IMR-90 (cell line): ENCODE results near the gene SLCO3A1. TPM values are rescaled to one million over a fixed set of nuclear protein-coding genes. Genes with fewer than 3 reads are reported as not detected.

ENCODE experiments used
- ATAC-seq: fragments of 200-7000 bp; cut with Tn5 transposase; 2 replicates; pipeline ENCODE4 v1.9.1; 2020; ENCODE audit warnings: low read depth, mild to moderate bottlenecking, moderate library complexity
- BruUV-seq: library from RNA; stranded (reverse); fragments of 400-500 nt; replicated peaks from 2 replicates; lab custom pipeline; 2021; lab: Mats Ljungman, UMichigan
- CTCF ChIA-PET: fragments of 300-600 bp; formaldehyde crosslinking; extraction: SDS; loops from one replicate; lab custom pipeline; 2021; ENCODE audit warnings: antibody characterized with exemption; lab: Yijun Ruan, JAX
- POLR2A ChIA-PET: fragments of 300-600 bp; sonication (Branson Sonifier 250); formaldehyde crosslinking; loops from one replicate; lab custom pipeline; 2022; ENCODE audit warnings: antibody characterized with exemption; ENCODE audit not compliant: unreplicated experiment; lab: Charles Lee
- DNase-seq: peaks from one replicate; pipeline ENCODE4 v3.0.0; 2013
- H2AFZ ChIP-seq: replicated peaks from 2 replicates; pipeline ENCODE3; 2013; ENCODE audit warnings: low read length, mild to moderate bottlenecking; ENCODE audit not compliant: poor library complexity
- H2AK5ac ChIP-seq: 2 replicates; pipeline ENCODE4 v1.6.1; 2013; ENCODE audit warnings: low read depth, low read length, inconsistent platforms
- H2AK9ac ChIP-seq: replicated peaks from 2 replicates; pipeline ENCODE3; 2013; ENCODE audit warnings: mild to moderate bottlenecking, low read depth, low read length, moderate library complexity; ENCODE audit not compliant: poor library complexity
- H2BK120ac ChIP-seq: 2 replicates; pipeline ENCODE4 v1.6.1; 2013; ENCODE audit warnings: low read depth, low read length, inconsistent platforms
- H2BK15ac ChIP-seq: 3 replicates; pipeline ENCODE4 v1.6.1; 2013; ENCODE audit warnings: low read depth, low read length, inconsistent platforms
- H2BK20ac ChIP-seq: 2 replicates; pipeline ENCODE4 v1.6.1; 2013; ENCODE audit warnings: low read depth, mild to moderate bottlenecking, inconsistent platforms, low read length, moderate library complexity
- H2BK5ac ChIP-seq: 2 replicates; pipeline ENCODE4 v1.6.1; 2013; ENCODE audit warnings: mild to moderate bottlenecking, low read depth, low read length, inconsistent platforms; ENCODE audit not compliant: poor library complexity, severe bottlenecking
- H3K14ac ChIP-seq: replicated peaks from 2 replicates; pipeline ENCODE4 v1.6.1; 2013; ENCODE audit warnings: low read depth, low read length, inconsistent platforms
- H3K18ac ChIP-seq: 2 replicates; pipeline ENCODE4 v1.6.1; 2013; ENCODE audit warnings: low read depth, low read length, control low read depth
- H3K23ac ChIP-seq: 2 replicates; pipeline ENCODE4 v1.6.1; 2013; ENCODE audit warnings: low read depth, low read length, inconsistent platforms
- H3K27ac ChIP-seq: 2 replicates; pipeline ENCODE4 v1.5.1; 2013; ENCODE audit warnings: mild to moderate bottlenecking, control low read depth, low read length; ENCODE audit not compliant: insufficient read depth
- H3K27me3 ChIP-seq: 2 replicates; pipeline ENCODE4 v1.6.1; 2013; ENCODE audit warnings: low read length; ENCODE audit not compliant: control insufficient read depth, insufficient read depth
- H3K36me3 ChIP-seq: 2 replicates; pipeline ENCODE4 v1.6.1; 2013; ENCODE audit warnings: low read length, mixed read lengths; ENCODE audit not compliant: control insufficient read depth, insufficient read depth
- H3K4ac ChIP-seq: 2 replicates; pipeline ENCODE4 v1.6.1; 2013; ENCODE audit warnings: low read depth, low read length, inconsistent platforms
- H3K4me1 ChIP-seq: 2 replicates; pipeline ENCODE4 v1.6.1; 2013; ENCODE audit warnings: low read length, mixed read lengths; ENCODE audit not compliant: control insufficient read depth, insufficient read depth
- H3K4me2 ChIP-seq: 2 replicates; pipeline ENCODE4 v1.6.1; 2013; ENCODE audit warnings: low read depth, mild to moderate bottlenecking, control low read depth, low read length, moderate library complexity
- H3K4me3 ChIP-seq: 2 replicates; pipeline ENCODE4 v1.5.1; 2013; ENCODE audit warnings: low read depth, mild to moderate bottlenecking, control low read depth, low read length, moderate library complexity; ENCODE audit not compliant: insufficient read depth
- H3K56ac ChIP-seq: 2 replicates; pipeline ENCODE4 v1.6.1; 2013; ENCODE audit warnings: low read length, inconsistent platforms; ENCODE audit not compliant: insufficient read depth; ENCODE audit errors: extremely low read depth
- H3K79me1 ChIP-seq, 2 experiments: 2 replicates each; pipeline ENCODE4 v1.6.1; 2013; ENCODE audit warnings: low read length in 2 of 2, inconsistent platforms in 1 of 2, low read depth in 1 of 2
- H3K9ac ChIP-seq: 2 replicates; pipeline ENCODE4 v1.6.1; 2013; ENCODE audit warnings: low read depth, low read length, control low read depth
- H3K9me1 ChIP-seq: 2 replicates; pipeline ENCODE4 v1.6.1; 2013; ENCODE audit warnings: low read length, inconsistent platforms; ENCODE audit not compliant: insufficient read depth
- H3K9me3 ChIP-seq: 2 replicates; pipeline ENCODE4 v1.6.1; 2013; ENCODE audit warnings: low read length; ENCODE audit not compliant: control insufficient read depth, insufficient read depth
- H4K20me1 ChIP-seq: 2 replicates; pipeline ENCODE4 v1.6.1; 2013; ENCODE audit warnings: low read length, inconsistent platforms; ENCODE audit not compliant: insufficient read depth
- H4K5ac ChIP-seq: 2 replicates; pipeline ENCODE4 v1.6.1; 2013; ENCODE audit warnings: mild to moderate bottlenecking, low read depth, low read length, control low read depth
- H4K8ac ChIP-seq, 2 experiments: 2 replicates each; pipeline ENCODE4 v1.6.1; 2013; ENCODE audit warnings: low read depth in 2 of 2, low read length in 2 of 2, control low read depth in 1 of 2, inconsistent platforms in 1 of 2
- H4K91ac ChIP-seq: 2 replicates; pipeline ENCODE4 v1.6.1; 2013; ENCODE audit warnings: low read depth, low read length, inconsistent platforms; ENCODE audit not compliant: insufficient read depth
- ELK1 ChIP-seq: fragments of 150-350 bp; IDR thresholded peaks from 2 replicates; pipeline ENCODE4 v1.6.1; 2016; ENCODE audit warnings: low read depth, mild to moderate bottlenecking, low read length, moderate library complexity, borderline replicate concordance
- RAD21 ChIP-seq: IDR thresholded peaks from 2 replicates; pipeline ENCODE4 v1.6.1; 2012; ENCODE audit warnings: low read length, improper control_type of control experiment
- SMC3 ChIP-seq: fragments of 150-350 bp; IDR thresholded peaks from 2 replicates; pipeline ENCODE4 v1.6.1; 2016; ENCODE audit warnings: low read depth, mild to moderate bottlenecking, antibody characterized with exemption, low read length, moderate library complexity
- WGBS, 2 experiments: methylation state at CpG; one replicate each; pipeline versions ENCODE4 v1.1.5 to v1.1.7; 2013; ENCODE audit warnings: missing lambda C conversion rate in 2 of 2; ENCODE audit not compliant: insufficient read length in 1 of 2; ENCODE audit errors: extremely low coverage in 2 of 2; 5-methylcytosine and 5-hydroxymethylcytosine counted together
- dilution Hi-C: fragments of 300-500 bp; cut with HindIII; formaldehyde crosslinking; loops from one replicate; pipeline ENCODE4 v1.14.3; 2018; ENCODE audit warnings: low sequenced_read_pairs; ENCODE audit not compliant: unreplicated experiment
- in situ Hi-C: fragments of 300-500 bp; cut with MboI; formaldehyde crosslinking; loops from 3 replicates; pipeline ENCODE4 v1.14.3; 2019; ENCODE audit warnings: low sequenced_read_pairs, inconsistent platforms, mixed read lengths
- intact Hi-C: fragments of 100-400 bp; cut with micrococcal nuclease; formaldehyde crosslinking; loops from 2 replicates; pipeline ENCODE4 v1.10.0; 2022
- polyA plus RNA-seq, 3 experiments: library from polyadenylated mRNA; depleted of rRNA; stranded (reverse); fragments of >200 nt; gene quantifications; 2 replicates each; pipeline ENCODE4 v1.2.3, GENCODE V29; 2012; ENCODE audit warnings: low replicate concordance in 1 of 3
- total RNA-seq: library from RNA; depleted of rRNA; stranded (reverse); fragments of >200 nt; gene quantifications from 2 replicates; pipeline ENCODE4 v1.2.3, GENCODE V29; 2012

The SLCO3A1 gene
- total and polyA plus RNA-seq, 2 of the 4 experiments (the other 2 are of a cell fraction) = 4.7 to 8.1 TPM

- no peak overlapping the region for H2AK9ac ChIP-seq
- no peak overlapping the region for H2AK5ac ChIP-seq
- in situ Hi-C loops (no loop called here), dilution Hi-C loops (no loop called here), intact Hi-C loops (no loop called here)
- DNase-seq = no peak
- WGBS, 2 experiments = 80% methylated on average over 1 of the region's 7 CpGs; no CpG with 5 or more reads in 1 of the 2 experiments
- CTCF ChIA-PET = interaction anchor here (0.5 kb wide), 1 partner anchor 1350 kb away, joined by 3 read pairs; no protein-coding TSS in a partner anchor
- H4K91ac ChIP-seq = no peak overlapping the region
- H2BK15ac ChIP-seq = no peak overlapping the region
- H3K4me1 ChIP-seq = peaks cover 12% of the 10 kb centered on the region; the same call in 1 of the 2 replicates
- H2BK20ac ChIP-seq = no peak overlapping the region
- no peak overlapping the region for H3K27ac ChIP-seq
- H3K79me1 ChIP-seq = peaks cover 0 to 11% of the 10 kb centered on the region in 2 experiments; a peak in 1 of 4 replicates
- H4K20me1 ChIP-seq = no peaks in the 10 kb centered on the region
- TF ChIP-seq RAD21 (no peak), ELK1 (no peak), SMC3 (no peak)
- H4K8ac ChIP-seq = no peak overlapping the region
- H3K14ac ChIP-seq = no peak overlapping the region
- H3K18ac ChIP-seq = no peak overlapping the region
- H4K5ac ChIP-seq = no peak overlapping the region
- no peaks in the 10 kb centered on the region for H3K36me3 ChIP-seq
- H3K23ac ChIP-seq = no peak overlapping the region
- H3K56ac ChIP-seq = no peak overlapping the region
- BruUV-seq = no TSS peak
- H3K27me3 ChIP-seq = no peaks in the 10 kb centered on the region
- H3K4ac ChIP-seq = no peak overlapping the region
- ATAC-seq = no peak
- POLR2A ChIA-PET = no interaction called here
- H2AFZ ChIP-seq = peak overlapping the region; percentile 38
- H3K9me3 ChIP-seq = no peaks in the 10 kb centered on the region
- H2BK120ac ChIP-seq = no peak overlapping the region
- peaks cover 6% of the 10 kb centered on the region; the same call in 1 of the 2 replicates for H3K9me1 ChIP-seq
- H3K9ac ChIP-seq = no peak overlapping the region
- no peak overlapping the region for H3K4me3 ChIP-seq
- H3K4me2 ChIP-seq = no peak overlapping the region
- no peak overlapping the region for H2BK5ac ChIP-seq
These were observed 99.9 kb downstream of the SLCO3A1 start for GRCh38 chr15:91953432-91953831.
